ENCODE results near the gene ETDA.
"Not testable (repeated sequence)": the region's sequence is repeated elsewhere in the genome, so short reads cannot be mapped to it uniquely, and the experiment has no call there.

- not testable (repeated sequence) for TF ChIP-seq EZH2 (IDR thresholded peaks at IDR 0.05; ENCODE audit: low read depth, unreplicated experiment); CREB1 (CRISPR knock-in tag; IDR thresholded peaks at IDR 0.05; ENCODE audit: low read depth); CTCF (conservative IDR thresholded peaks at IDR 0.05; ENCODE audit: low read depth in 2 of 2); EZH2phosphoT487 (IDR thresholded peaks at IDR 0.05; ENCODE audit: unreplicated experiment); POLR2AphosphoS5 (IDR thresholded peaks at IDR 0.05; ENCODE audit: low read depth); STAT1 (IDR thresholded peaks at IDR 0.05; ENCODE audit: unreplicated experiment); REST (IDR thresholded peaks at IDR 0.05; ENCODE audit: unreplicated experiment); NANOG (IDR thresholded peaks at IDR 0.05; ENCODE audit: borderline replicate concordance); ETS1 (IDR thresholded peaks at IDR 0.05); JUNB (IDR thresholded peaks at IDR 0.05; ENCODE audit: unreplicated experiment)
- TF ChIP-seq, protein P1, sequence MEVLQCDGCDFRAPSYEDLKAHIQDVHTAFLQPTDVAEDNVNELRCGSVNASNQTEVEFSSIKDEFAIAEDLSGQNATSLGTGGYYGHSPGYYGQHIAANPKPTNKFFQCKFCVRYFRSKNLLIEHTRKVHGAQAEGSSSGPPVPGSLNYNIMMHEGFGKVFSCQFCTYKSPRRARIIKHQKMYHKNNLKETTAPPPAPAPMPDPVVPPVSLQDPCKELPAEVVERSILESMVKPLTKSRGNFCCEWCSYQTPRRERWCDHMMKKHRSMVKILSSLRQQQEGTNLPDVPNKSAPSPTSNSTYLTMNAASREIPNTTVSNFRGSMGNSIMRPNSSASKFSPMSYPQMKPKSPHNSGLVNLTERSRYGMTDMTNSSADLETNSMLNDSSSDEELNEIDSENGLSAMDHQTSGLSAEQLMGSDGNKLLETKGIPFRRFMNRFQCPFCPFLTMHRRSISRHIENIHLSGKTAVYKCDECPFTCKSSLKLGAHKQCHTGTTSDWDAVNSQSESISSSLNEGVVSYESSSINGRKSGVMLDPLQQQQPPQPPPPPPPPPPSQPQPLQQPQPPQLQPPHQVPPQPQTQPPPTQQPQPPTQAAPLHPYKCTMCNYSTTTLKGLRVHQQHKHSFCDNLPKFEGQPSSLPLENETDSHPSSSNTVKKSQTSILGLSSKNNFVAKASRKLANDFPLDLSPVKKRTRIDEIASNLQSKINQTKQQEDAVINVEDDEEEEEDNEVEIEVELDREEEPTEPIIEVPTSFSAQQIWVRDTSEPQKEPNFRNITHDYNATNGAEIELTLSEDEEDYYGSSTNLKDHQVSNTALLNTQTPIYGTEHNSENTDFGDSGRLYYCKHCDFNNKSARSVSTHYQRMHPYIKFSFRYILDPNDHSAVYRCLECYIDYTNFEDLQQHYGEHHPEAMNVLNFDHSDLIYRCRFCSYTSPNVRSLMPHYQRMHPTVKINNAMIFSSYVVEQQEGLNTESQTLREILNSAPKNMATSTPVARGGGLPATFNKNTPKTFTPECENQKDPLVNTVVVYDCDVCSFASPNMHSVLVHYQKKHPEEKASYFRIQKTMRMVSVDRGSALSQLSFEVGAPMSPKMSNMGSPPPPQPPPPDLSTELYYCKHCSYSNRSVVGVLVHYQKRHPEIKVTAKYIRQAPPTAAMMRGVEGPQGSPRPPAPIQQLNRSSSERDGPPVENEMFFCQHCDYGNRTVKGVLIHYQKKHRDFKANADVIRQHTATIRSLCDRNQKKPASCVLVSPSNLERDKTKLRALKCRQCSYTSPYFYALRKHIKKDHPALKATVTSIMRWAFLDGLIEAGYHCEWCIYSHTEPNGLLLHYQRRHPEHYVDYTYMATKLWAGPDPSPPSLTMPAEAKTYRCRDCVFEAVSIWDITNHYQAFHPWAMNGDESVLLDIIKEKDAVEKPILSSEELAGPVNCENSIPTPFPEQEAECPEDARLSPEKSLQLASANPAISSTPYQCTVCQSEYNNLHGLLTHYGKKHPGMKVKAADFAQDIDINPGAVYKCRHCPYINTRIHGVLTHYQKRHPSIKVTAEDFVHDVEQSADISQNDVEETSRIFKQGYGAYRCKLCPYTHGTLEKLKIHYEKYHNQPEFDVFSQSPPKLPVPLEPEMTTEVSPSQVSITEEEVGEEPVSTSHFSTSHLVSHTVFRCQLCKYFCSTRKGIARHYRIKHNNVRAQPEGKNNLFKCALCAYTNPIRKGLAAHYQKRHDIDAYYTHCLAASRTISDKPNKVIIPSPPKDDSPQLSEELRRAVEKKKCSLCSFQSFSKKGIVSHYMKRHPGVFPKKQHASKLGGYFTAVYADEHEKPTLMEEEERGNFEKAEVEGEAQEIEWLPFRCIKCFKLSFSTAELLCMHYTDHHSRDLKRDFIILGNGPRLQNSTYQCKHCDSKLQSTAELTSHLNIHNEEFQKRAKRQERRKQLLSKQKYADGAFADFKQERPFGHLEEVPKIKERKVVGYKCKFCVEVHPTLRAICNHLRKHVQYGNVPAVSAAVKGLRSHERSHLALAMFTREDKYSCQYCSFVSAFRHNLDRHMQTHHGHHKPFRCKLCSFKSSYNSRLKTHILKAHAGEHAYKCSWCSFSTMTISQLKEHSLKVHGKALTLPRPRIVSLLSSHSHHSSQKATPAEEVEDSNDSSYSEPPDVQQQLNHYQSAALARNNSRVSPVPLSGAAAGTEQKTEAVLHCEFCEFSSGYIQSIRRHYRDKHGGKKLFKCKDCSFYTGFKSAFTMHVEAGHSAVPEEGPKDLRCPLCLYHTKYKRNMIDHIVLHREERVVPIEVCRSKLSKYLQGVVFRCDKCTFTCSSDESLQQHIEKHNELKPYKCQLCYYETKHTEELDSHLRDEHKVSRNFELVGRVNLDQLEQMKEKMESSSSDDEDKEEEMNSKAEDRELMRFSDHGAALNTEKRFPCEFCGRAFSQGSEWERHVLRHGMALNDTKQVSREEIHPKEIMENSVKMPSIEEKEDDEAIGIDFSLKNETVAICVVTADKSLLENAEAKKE (CRISPR knock-in tag; IDR thresholded peaks at IDR 0.05), result not testable (repeated sequence)
Measured at GRCh38 chrX:135260976-135261375, 9.1 kb downstream of the ETDA start.

Data from GM23338 (cell line).